ENCODE data around the gene MSANTD2.

The MSANTD2 gene

DNA sequence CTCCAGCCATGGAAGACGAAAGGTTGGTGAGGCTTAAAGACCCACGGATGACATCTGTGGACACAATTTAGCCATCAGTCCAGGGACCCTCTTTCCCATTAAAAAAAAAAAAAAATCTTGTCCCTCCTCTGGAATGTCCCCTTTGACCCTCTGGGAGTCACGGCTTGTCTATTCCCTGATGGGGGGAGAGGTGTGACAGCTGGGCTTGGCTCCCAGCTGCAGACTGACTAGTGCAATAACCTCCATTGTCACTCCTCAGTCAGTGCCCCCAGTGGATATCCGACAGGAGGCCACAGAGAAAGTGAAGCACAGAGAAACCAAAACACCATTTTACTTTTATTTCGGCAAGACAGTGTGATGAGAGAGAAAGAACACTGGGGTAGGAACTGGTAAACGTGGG, 45.5 kb downstream of the MSANTD2 start:
- DNase-seq (ENCODE audit: low read depth, low spot score): no peak
- TF ChIP-seq, protein P1, sequence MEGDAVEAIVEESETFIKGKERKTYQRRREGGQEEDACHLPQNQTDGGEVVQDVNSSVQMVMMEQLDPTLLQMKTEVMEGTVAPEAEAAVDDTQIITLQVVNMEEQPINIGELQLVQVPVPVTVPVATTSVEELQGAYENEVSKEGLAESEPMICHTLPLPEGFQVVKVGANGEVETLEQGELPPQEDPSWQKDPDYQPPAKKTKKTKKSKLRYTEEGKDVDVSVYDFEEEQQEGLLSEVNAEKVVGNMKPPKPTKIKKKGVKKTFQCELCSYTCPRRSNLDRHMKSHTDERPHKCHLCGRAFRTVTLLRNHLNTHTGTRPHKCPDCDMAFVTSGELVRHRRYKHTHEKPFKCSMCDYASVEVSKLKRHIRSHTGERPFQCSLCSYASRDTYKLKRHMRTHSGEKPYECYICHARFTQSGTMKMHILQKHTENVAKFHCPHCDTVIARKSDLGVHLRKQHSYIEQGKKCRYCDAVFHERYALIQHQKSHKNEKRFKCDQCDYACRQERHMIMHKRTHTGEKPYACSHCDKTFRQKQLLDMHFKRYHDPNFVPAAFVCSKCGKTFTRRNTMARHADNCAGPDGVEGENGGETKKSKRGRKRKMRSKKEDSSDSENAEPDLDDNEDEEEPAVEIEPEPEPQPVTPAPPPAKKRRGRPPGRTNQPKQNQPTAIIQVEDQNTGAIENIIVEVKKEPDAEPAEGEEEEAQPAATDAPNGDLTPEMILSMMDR (IDR thresholded peaks at IDR 0.05; ENCODE audit: insufficient read depth, low read length, missing control alignments): no peak
- no peak overlapping the region for H3K4me3 ChIP-seq (ENCODE audit: low read depth, low read length)
- ChIA-PET POLR2A (no interaction called here), CTCF (interaction anchor here (1.0 to 3.3 kb wide), 5 partner anchors 8 to 85 kb away, joined by 4 to 34 read pairs (median 4); partner anchors contain the start of gene ESAM)

DNA sequence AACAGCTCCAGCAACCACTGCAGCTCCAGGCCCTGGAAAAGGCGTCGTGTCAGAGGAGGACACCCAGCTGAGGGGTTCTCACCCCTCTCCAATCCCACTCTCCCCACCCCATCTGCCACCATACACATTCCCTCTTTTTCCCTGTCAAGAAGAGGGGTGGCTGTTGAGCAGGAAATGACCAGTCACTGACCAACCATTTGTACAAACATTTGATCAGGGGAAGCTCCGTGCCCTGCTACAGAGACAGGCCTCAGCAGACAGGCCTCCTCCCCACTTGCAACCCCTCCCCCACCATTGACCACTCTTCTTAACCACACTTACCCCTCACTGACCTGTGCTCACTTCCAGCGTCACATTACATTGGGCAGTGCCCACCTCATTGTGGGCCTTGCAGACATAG, 45.9 kb downstream of the MSANTD2 start:
- no peak overlapping the region for H3K4me3 ChIP-seq (ENCODE audit: low read depth, low read length)
- ChIA-PET POLR2A (no interaction called here), CTCF (interaction anchor here (1.0 to 3.3 kb wide), 5 partner anchors 8 to 85 kb away, joined by 4 to 34 read pairs (median 7); partner anchors contain the start of gene ESAM)
- TF ChIP-seq, protein P1 (IDR thresholded peaks at IDR 0.05; ENCODE audit: insufficient read depth, low read length, missing control alignments): no peak
- no peak for DNase-seq (ENCODE audit: low read depth, low spot score)

DNA sequence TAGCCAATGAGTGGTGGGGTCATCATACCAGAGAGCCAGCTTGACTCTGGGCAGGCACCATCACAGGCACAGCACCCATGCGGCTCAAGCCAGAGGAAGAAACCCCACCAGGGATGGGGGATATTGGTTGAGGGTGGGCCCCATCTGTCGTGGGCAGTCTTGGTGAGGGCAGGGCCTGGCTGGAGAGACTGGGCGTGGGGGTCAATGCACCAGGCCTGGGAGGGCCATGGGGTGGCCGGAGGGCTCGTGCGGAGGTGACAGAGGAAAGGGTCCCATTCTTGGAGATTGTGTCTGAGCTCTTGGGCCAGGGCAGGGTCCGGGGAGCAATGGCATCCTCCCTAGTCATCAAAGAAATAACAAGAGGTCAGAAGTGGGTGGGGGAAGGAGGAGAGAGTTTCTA, 46.6 kb downstream of the MSANTD2 start:
- DNase-seq (ENCODE audit: low read depth, low spot score): no peak

DNA sequence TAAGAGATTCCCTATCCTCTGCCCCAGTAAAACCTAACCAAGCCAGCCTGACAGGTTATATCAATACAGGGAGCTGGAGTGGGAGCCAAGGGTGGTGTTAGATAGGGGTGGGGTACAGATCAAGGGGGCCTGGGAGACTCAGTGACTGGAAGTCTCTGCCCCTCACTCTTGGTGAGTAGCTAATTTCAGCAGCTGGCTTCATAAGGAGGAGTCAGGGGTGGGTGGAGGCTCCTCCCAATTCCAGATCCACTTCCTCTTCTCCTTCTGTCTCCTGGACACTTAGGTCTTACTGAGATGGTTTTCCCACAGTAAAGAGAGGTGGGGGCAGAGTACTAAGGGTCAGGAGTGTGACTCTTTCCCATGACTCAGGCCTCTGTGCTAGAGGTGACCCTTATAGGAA, 47.0 kb downstream of the MSANTD2 start:
- ChIA-PET CTCF (interaction anchor here (0.8 to 3.3 kb wide), 9 partner anchors 9 to 113 kb away, joined by 3 to 34 read pairs (median 5); partner anchors contain the start of gene ESAM), POLR2A (interaction anchor here (0.6 kb wide), 1 partner anchor 310 kb away, joined by 4 read pairs; no protein-coding TSS in a partner anchor)
- DNase-seq (ENCODE audit: low read depth, low spot score): no peak
- no peak overlapping the region for H3K4me3 ChIP-seq (ENCODE audit: low read depth, low read length)
- TF ChIP-seq, protein P1 (IDR thresholded peaks at IDR 0.05; ENCODE audit: insufficient read depth, low read length, missing control alignments): no peak

More for the DNA sequence above, 46.6 kb downstream of the MSANTD2 start:
- ChIA-PET CTCF (interaction anchor here (0.8 to 3.3 kb wide), 9 partner anchors 9 to 113 kb away, joined by 3 to 34 read pairs (median 5); partner anchors contain the start of gene ESAM), POLR2A (no interaction called here)
- no peak overlapping the region for H3K4me3 ChIP-seq (ENCODE audit: low read depth, low read length)
- TF ChIP-seq, protein P1 (IDR thresholded peaks at IDR 0.05; ENCODE audit: insufficient read depth, low read length, missing control alignments): no peak

DNA sequence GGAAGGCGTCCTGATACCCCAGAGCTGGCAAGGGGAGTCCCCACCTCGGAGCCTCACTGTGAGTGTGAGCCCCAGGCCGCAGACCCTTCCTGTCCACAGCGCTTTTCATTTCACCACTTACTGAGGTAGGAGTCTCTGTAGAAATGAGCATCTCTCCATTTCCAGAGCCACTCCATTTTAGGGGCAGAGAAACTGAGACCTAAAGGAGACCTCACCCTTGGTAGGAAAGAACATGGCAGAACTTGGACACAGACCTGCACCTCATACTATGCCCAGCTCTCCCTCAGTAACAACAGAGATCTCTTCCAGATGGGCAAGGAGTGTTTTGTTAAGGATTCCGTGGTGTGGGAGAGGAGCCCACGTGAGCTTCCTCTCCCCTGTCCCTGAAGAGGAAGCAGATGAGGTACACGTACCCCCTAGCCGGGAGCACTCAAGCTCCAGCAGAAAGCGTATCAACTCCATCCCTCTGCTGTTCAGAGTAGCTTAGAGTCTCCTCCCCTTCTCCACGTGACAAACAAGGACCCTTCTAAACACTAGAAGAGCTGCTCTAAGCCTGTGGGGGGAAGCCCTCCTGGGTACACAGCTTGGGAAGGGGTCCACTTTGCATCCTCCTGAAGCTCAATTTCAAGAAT, 47.6 kb downstream of the MSANTD2 start:
- DNase-seq (ENCODE audit: low read depth, low spot score): no peak
- ChIA-PET POLR2A (interaction anchor here (0.6 kb wide), 2 partner anchors 311 to 350 kb away, joined by 3 to 4 read pairs; no protein-coding TSS in a partner anchor), CTCF (interaction anchor here (0.8 to 3.3 kb wide), 10 partner anchors 8 to 114 kb away, joined by 3 to 34 read pairs (median 4); partner anchors contain the start of gene ESAM)
- H3K4me3 ChIP-seq (ENCODE audit: low read depth, low read length): no peak overlapping the region
- TF ChIP-seq, protein P1 (IDR thresholded peaks at IDR 0.05; ENCODE audit: insufficient read depth, low read length, missing control alignments): no peak

DNA sequence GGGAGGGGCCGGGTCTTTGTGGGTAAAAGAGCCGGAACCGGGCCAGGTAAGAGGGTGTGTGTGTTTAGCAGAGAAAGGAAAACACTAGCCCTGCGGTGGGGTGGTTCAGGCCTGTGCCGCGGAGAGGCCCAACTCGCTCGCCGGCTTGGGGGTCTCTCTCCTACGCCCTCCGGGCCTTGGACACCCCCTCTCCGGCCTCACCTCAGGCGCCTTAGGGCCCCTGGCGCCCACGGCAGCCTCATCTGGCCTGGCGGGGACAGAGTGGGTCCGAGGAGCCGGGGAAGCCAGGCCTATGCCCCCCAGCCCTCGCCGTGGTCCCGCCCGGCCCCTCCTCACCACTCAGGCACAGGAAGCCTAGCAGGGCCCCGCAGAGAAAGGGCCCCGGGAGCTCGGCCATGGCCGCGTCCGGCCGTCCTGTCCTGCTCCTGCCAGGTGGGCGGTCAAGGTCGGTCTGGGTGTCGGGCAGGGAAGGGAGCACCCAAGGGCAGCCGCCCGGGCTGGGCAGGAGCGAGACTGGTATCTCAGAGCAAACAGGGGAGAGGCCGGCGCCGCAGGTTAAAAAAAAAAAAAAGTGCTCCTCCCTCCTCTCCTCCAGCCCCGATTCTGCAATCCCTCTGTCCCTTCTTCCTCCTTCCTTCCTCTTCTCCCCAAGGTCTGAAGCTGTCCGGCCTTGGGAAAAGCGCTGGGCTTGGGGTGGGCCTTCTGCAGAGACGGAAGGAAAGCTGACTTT, 48.3 kb downstream of the MSANTD2 start, which contains the start of gene VSIG2:
TSS of gene VSIG2 (minus strand) at position 515 of the 730 bp plus-strand sequence. CDS start at position 397, 118 bp downstream.
- DNase-seq (ENCODE audit: low read depth, low spot score): no peak
- POLR2A ChIA-PET: interaction anchor here (0.6 kb wide), 1 partner anchor 349 kb away, joined by 3 read pairs; no protein-coding TSS in a partner anchor
- TF ChIP-seq, protein P1 (IDR thresholded peaks at IDR 0.05; ENCODE audit: insufficient read depth, low read length, missing control alignments): no peak
- no peak within 1 kb of the TSS for H3K4me3 ChIP-seq (ENCODE audit: low read depth, low read length)
- CTCF ChIA-PET: interaction anchor here (1.4 to 3.3 kb wide), 8 partner anchors 10 to 115 kb away, joined by 4 to 34 read pairs (median 6); partner anchors contain the start of genes ESAM and NRGN

Data from AG04449 (cell line).